Astrocyte (in vitro differentiated cells and primary cell): Measurements from ENCODE around the gene UGT2B17. TPM values are rescaled to one million over a fixed set of nuclear protein-coding genes. Genes with fewer than 3 reads are reported as not detected.

ENCODE experiments used
- DNase-seq: peaks from one replicate; pipeline ENCODE4 v3.0.0-alpha.2; 2010; ENCODE audit warnings: low read depth
- FAIRE-seq: peaks from 2 replicates; lab custom pipeline; 2011; peaks lifted over from hg19 to GRCh38; lab: Jason Lieb, UNC
- H2AFZ ChIP-seq: 2 replicates; pipeline ENCODE4 v1.6.0; 2012; ENCODE audit warnings: low read depth, low read length, inconsistent platforms
- H3K27ac ChIP-seq: 2 replicates; pipeline ENCODE4 v1.5.1; 2011; ENCODE audit warnings: low read depth, low read length, inconsistent platforms
- H3K27me3 ChIP-seq: 2 replicates; pipeline ENCODE4 v1.6.0; 2011; ENCODE audit warnings: low read length, inconsistent platforms; ENCODE audit not compliant: insufficient read depth
- H3K36me3 ChIP-seq: 2 replicates; pipeline ENCODE4 v1.5.1; 2011; ENCODE audit warnings: low read length, inconsistent platforms; ENCODE audit not compliant: insufficient read depth
- H3K4me1 ChIP-seq: 2 replicates; pipeline ENCODE4 v1.5.1; 2011; ENCODE audit warnings: low read length, inconsistent platforms; ENCODE audit not compliant: insufficient read depth
- H3K4me2 ChIP-seq: 2 replicates; pipeline ENCODE4 v1.6.0; 2012; ENCODE audit warnings: low read length, inconsistent platforms
- H3K4me3 ChIP-seq: 2 replicates; pipeline ENCODE4 v1.5.1; 2011; ENCODE audit warnings: low read depth, mild to moderate bottlenecking, low read length, inconsistent platforms; ENCODE audit not compliant: insufficient read depth
- H3K79me2 ChIP-seq: 2 replicates; pipeline ENCODE4 v1.6.0; 2012; ENCODE audit warnings: mild to moderate bottlenecking, low read length, inconsistent platforms; ENCODE audit not compliant: insufficient read depth
- H3K9ac ChIP-seq: 2 replicates; pipeline ENCODE4 v1.6.0; 2012; ENCODE audit warnings: mild to moderate bottlenecking, low read length, inconsistent platforms
- H3K9me3 ChIP-seq: 2 replicates; pipeline ENCODE4 v1.5.1; 2012; ENCODE audit warnings: low read depth, mild to moderate bottlenecking, low read length, inconsistent platforms; ENCODE audit not compliant: insufficient read depth
- H4K20me1 ChIP-seq: 2 replicates; pipeline ENCODE4 v1.6.0; 2012; ENCODE audit warnings: low read length, inconsistent platforms; ENCODE audit not compliant: insufficient read depth
- H3K27ac Mint-ChIP-seq: one replicate; pipeline ENCODE4 v1.8.0; 2021; ENCODE audit warnings: mild to moderate bottlenecking, mixed read lengths; ENCODE audit not compliant: unreplicated experiment
- H3K27me3 Mint-ChIP-seq: one replicate; pipeline ENCODE4 v1.8.0; 2021; ENCODE audit warnings: low read depth, mixed read lengths; ENCODE audit not compliant: unreplicated experiment
- H3K36me3 Mint-ChIP-seq: one replicate; pipeline ENCODE4 v1.8.0; 2021; ENCODE audit warnings: low read depth, mixed read lengths; ENCODE audit not compliant: unreplicated experiment
- H3K4me1 Mint-ChIP-seq: one replicate; pipeline ENCODE4 v1.8.0; 2021; ENCODE audit warnings: low read depth, mixed read lengths; ENCODE audit not compliant: unreplicated experiment
- H3K4me3 Mint-ChIP-seq: one replicate; pipeline ENCODE4 v1.8.0; 2021; ENCODE audit warnings: mild to moderate bottlenecking, moderate library complexity, mixed read lengths; ENCODE audit not compliant: unreplicated experiment
- H3K9me3 Mint-ChIP-seq: one replicate; pipeline ENCODE4 v1.8.0; 2021; ENCODE audit warnings: mild to moderate bottlenecking, mixed read lengths; ENCODE audit not compliant: unreplicated experiment
- EZH2 ChIP-seq: IDR thresholded peaks from 2 replicates; pipeline ENCODE4 v1.6.1; 2012; ENCODE audit warnings: mild to moderate bottlenecking, low read length, inconsistent platforms; ENCODE audit not compliant: insufficient read depth
- total RNA-seq: library from RNA; stranded (reverse); gene quantifications from 2 replicates; pipeline ENCODE4 v1.2.1, GENCODE V29; 2021
- TF ChIP-seq, protein P1 (sequence below): IDR thresholded peaks from 2 replicates; pipeline ENCODE4 v1.5.1; 2011; ENCODE audit warnings: low read depth, mild to moderate bottlenecking, inconsistent platforms, low read length, moderate library complexity; ENCODE audit not compliant: insufficient read depth

UGT2B17 gene
- total RNA-seq, 1 donor from 2014 or later: not detected

DNA sequence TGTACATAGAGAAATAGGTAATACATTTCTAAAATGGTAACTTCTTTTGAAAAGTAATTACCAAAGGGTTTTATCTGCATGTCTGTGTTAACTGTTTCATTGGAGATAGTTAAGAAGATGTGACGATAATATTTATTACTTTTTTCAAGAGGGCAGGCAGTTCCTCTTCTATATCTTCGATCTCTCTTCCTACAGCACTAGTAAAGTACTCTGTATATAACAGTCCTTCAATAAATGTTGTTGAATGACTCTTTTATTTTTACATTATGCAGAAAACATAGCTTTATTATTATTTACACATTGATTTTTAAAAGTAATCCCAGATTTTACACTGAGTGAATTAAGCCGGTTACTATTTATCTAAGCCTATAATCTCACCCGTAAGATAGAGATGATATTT, 77.1 kb downstream of the UGT2B17 start:
- TF ChIP-seq, protein P1, sequence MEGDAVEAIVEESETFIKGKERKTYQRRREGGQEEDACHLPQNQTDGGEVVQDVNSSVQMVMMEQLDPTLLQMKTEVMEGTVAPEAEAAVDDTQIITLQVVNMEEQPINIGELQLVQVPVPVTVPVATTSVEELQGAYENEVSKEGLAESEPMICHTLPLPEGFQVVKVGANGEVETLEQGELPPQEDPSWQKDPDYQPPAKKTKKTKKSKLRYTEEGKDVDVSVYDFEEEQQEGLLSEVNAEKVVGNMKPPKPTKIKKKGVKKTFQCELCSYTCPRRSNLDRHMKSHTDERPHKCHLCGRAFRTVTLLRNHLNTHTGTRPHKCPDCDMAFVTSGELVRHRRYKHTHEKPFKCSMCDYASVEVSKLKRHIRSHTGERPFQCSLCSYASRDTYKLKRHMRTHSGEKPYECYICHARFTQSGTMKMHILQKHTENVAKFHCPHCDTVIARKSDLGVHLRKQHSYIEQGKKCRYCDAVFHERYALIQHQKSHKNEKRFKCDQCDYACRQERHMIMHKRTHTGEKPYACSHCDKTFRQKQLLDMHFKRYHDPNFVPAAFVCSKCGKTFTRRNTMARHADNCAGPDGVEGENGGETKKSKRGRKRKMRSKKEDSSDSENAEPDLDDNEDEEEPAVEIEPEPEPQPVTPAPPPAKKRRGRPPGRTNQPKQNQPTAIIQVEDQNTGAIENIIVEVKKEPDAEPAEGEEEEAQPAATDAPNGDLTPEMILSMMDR: no peak
- no peak for TF ChIP-seq EZH2
- Mint-ChIP-seq H3K36me3 (no peaks in the 10 kb centered on the region), H3K27me3 (no peaks in the 10 kb centered on the region), H3K4me1 (no peaks in the 10 kb centered on the region), H3K4me3 (no peak overlapping the region), H3K27ac (no peak overlapping the region), H3K9me3 (no peaks in the 10 kb centered on the region)
- Histone ChIP-seq H2AFZ (no peak overlapping the region), H3K27ac (no peak overlapping the region), H3K9me3 (no peaks in the 10 kb centered on the region), H3K36me3 (no peaks in the 10 kb centered on the region), H3K79me2 (no peaks in the 10 kb centered on the region), H3K4me3 (no peak overlapping the region), H4K20me1 (no peaks in the 10 kb centered on the region), H3K9ac (no peak overlapping the region), H3K4me2 (no peak overlapping the region), H3K4me1 (no peaks in the 10 kb centered on the region), H3K27me3 (no peaks in the 10 kb centered on the region)
- FAIRE-seq: no peak
- DNase-seq: no peak

DNA sequence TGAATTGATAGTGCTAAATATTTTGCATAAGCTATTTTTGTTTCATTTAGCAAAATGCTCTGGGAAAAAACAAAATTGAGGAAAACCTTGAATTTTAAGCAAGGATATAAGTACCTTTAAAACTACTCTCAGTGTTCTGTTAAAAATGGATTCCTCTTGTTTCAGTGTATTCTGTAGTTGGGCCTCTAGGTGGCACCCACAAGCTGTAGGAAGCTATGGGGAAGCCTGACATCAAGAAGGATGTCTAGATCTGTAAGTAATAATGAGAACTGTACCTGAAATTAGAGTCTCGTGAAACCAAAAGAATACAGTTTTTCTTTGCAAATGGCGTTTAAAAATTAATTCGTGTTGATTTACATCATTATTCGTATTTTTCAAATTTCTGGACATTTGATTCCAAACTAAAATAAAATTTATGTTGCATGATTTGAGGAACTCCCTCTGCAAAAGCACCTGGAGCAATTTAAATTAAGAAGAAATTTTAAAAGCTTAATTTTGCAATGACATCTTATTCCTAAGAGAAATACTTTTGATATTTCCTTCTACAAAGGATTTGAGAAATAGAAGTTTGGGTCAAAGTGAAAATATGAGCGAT, 77.6 kb downstream of the UGT2B17 start:
- Histone ChIP-seq H3K36me3 (no peaks in the 10 kb centered on the region), H3K4me2 (no peak overlapping the region), H3K27me3 (no peaks in the 10 kb centered on the region), H3K4me1 (no peaks in the 10 kb centered on the region), H3K27ac (no peak overlapping the region), H3K9ac (no peak overlapping the region), H3K79me2 (no peaks in the 10 kb centered on the region), H2AFZ (no peak overlapping the region), H3K9me3 (no peaks in the 10 kb centered on the region), H3K4me3 (no peak overlapping the region), H4K20me1 (no peaks in the 10 kb centered on the region)
- DNase-seq (peak; percentile 26), FAIRE-seq (peak; percentile 50)
- Mint-ChIP-seq H3K4me3 (no peak overlapping the region), H3K27me3 (no peaks in the 10 kb centered on the region), H3K36me3 (no peaks in the 10 kb centered on the region), H3K9me3 (no peaks in the 10 kb centered on the region), H3K27ac (no peak overlapping the region), H3K4me1 (no peaks in the 10 kb centered on the region)
- TF ChIP-seq, protein P1: peak; percentile 95
- no peak for TF ChIP-seq EZH2

DNA sequence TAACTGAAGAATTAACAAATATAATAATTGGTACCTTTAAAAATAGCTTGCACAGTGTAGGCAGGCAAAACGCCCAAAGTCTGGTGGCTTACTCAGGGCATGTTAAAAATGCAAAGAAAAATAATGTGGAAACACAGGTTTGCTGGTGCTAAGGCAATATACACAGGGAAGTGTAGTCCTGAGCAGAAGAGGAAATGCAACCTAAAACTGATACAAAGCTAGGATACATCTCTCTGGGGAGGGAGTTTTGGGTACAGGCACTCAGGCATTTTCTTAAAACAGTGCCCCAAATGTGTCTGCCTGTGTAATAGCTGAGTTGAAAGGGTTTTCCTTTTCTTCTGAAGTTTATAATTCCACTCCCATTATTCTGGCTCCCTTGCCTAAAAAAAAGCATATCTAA, 81.4 kb downstream of the UGT2B17 start:
- no peak for DNase-seq
- H3K79me2 ChIP-seq: no peaks in the 10 kb centered on the region
- Mint-ChIP-seq H3K9me3 (no peaks in the 10 kb centered on the region), H3K4me1 (no peaks in the 10 kb centered on the region), H3K36me3 (no peaks in the 10 kb centered on the region), H3K4me3 (no peak overlapping the region), H3K27ac (no peak overlapping the region), H3K27me3 (no peaks in the 10 kb centered on the region)
- H3K4me1 ChIP-seq: no peaks in the 10 kb centered on the region
- H2AFZ ChIP-seq: no peak overlapping the region
- H3K27me3 ChIP-seq: no peaks in the 10 kb centered on the region
- no peak overlapping the region for H3K27ac ChIP-seq
- H3K36me3 ChIP-seq: no peaks in the 10 kb centered on the region
- TF ChIP-seq EZH2: no peak
- TF ChIP-seq, protein P1: no peak
- no peaks in the 10 kb centered on the region for H4K20me1 ChIP-seq
- no peak for FAIRE-seq
- H3K4me3 ChIP-seq: no peak overlapping the region
- no peaks in the 10 kb centered on the region for H3K9me3 ChIP-seq
- no peak overlapping the region for H3K9ac ChIP-seq
- no peak overlapping the region for H3K4me2 ChIP-seq
